Measurements from ENCODE around the gene IVL. TPM values are rescaled to one million over a fixed set of nuclear protein-coding genes. Genes with fewer than 3 reads are reported as not detected.

The IVL gene
- total RNA-seq, 1 experiment from 2014 or later = not detected

GRCh38 chr1:152924191-152924590, 15.8 kb downstream of the IVL start:
- no peak for DNase-seq
- Histone ChIP-seq H3K27me3 (no peaks in the 10 kb centered on the region), H3K4me3 (no peak overlapping the region), H3K9me3 (no peaks in the 10 kb centered on the region), H3K36me3 (no peaks in the 10 kb centered on the region)

GRCh38 chr1:152926091-152926490, 17.7 kb downstream of the IVL start:
- Histone ChIP-seq H3K36me3 (no peaks in the 10 kb centered on the region), H3K27me3 (peaks cover 2% of the 10 kb centered on the region; the same call in 1 of the 2 replicates), H3K4me3 (no peak overlapping the region), H3K9me3 (no peaks in the 10 kb centered on the region)
- DNase-seq = peak; percentile 23

- peaks cover 4% of the 10 kb centered on the region; the same call in 1 of the 2 replicates for H3K27me3 ChIP-seq
- H3K9me3 ChIP-seq = no peaks in the 10 kb centered on the region
- H3K36me3 ChIP-seq = no peaks in the 10 kb centered on the region
- DNase-seq = no peak
- no peak overlapping the region for H3K4me3 ChIP-seq
Measured at GRCh38 chr1:152928671-152929070, 20.3 kb downstream of the IVL start.

DNA sequence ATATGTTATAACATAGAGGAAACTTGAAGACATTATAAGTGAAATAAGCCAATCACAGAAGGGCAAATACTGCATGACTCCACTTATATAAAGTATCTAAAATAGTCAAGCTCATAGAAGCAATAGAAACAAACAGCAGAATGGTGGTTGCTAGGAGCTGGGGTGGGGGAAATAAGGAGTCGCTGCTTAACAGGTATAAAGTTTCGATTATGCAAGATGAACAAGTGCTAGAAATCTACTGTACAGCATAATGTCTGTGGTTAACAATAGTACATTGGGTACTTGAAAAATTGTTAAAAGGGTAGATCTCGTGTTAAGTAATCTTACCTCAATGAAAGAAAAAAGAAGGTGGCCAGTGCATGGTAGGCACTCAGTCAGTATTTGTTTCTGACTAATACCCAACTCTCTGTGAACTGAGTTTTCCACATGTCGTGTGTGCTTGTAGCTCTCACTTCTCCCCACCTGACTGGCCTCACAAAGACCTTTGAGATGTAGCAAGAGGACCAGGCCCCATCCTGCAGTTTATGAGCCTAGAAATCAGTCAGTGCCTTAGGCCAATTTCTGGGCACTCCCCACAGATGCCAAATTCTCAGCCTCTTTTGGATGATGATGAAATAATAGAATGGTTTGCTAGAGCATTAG, 23.9 kb downstream of the IVL start:
- Histone ChIP-seq H3K36me3 (no peaks in the 10 kb centered on the region), H3K27me3 (peaks cover 4% of the 10 kb centered on the region; the same call in 1 of the 2 replicates), H3K9me3 (no peaks in the 10 kb centered on the region), H3K4me3 (no peak overlapping the region)
- DNase-seq = no peak

- no peak for DNase-seq
Measured at GRCh38 chr1:152933196-152933595, 24.9 kb downstream of the IVL start.

DNA sequence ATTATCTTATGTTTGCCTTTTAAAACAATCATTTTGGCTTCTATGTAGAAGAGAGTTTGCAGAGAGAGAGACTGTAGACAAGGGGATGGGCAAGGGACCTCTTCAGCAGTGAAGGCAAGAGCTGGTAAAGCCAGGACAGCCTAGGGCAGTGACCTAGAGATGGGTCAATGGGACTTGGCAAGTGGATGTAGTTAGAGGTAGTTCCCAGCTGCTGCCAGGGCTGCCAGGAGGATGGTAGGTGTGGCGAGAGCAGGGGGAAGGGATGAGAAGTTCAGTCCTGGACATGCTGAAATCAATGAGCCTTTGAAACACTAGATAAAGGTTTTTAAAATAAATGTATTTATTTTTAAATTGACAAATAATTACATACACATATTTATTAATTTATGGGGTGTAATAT, 32.3 kb downstream of the IVL start:
- H3K9me3 ChIP-seq = no peaks in the 10 kb centered on the region
- H3K4me3 ChIP-seq = no peak overlapping the region
- no peaks in the 10 kb centered on the region; the same call in 1 of the 2 replicates for H3K27me3 ChIP-seq
- no peak for DNase-seq
- no peaks in the 10 kb centered on the region for H3K36me3 ChIP-seq

More at GRCh38 chr1:152933196-152933595, 24.9 kb downstream of the IVL start:
- H3K36me3 ChIP-seq = no peaks in the 10 kb centered on the region
- H3K4me3 ChIP-seq = no peak overlapping the region
- no peaks in the 10 kb centered on the region for H3K9me3 ChIP-seq
- H3K27me3 ChIP-seq = peaks cover 4% of the 10 kb centered on the region; the same call in 1 of the 2 replicates

- no peaks in the 10 kb centered on the region for H3K9me3 ChIP-seq
- no peak for DNase-seq
- no peaks in the 10 kb centered on the region for H3K36me3 ChIP-seq
- H3K27me3 ChIP-seq = no peaks in the 10 kb centered on the region; the same call in 1 of the 2 replicates
- H3K4me3 ChIP-seq = no peak overlapping the region
Measured at GRCh38 chr1:152941037-152941711, 32.8 kb downstream of the IVL start.

GRCh38 chr1:152942161-152942560, 33.8 kb downstream of the IVL start:
- Histone ChIP-seq H3K36me3 (no peaks in the 10 kb centered on the region), H3K4me3 (no peak overlapping the region), H3K27me3 (no peaks in the 10 kb centered on the region; the same call in 1 of the 2 replicates), H3K9me3 (no peaks in the 10 kb centered on the region)
- no peak for DNase-seq

DNA sequence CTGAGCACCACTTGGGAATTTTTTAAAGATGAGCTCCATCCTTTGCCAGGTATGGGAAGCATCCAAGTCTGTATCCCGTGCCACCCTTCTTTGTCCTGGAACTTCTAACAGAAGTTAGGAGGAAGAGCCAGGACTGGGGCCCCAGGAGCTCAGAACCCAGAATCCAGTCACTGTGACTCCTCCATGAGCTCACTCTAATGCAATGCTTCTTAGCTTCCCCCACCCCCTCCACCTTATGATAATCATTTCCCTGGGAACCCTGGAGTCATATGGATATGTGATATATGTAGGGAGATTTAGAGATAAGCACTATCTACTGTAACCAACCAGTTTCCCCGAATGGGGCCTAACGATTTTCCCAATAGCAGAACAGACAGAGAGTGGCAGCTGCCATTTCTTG, 37.9 kb downstream of the IVL start:
- Histone ChIP-seq H3K9me3 (no peaks in the 10 kb centered on the region), H3K36me3 (no peaks in the 10 kb centered on the region), H3K27me3 (peaks cover 4% of the 10 kb centered on the region), H3K4me3 (no peak overlapping the region)
- no peak for DNase-seq

DNA sequence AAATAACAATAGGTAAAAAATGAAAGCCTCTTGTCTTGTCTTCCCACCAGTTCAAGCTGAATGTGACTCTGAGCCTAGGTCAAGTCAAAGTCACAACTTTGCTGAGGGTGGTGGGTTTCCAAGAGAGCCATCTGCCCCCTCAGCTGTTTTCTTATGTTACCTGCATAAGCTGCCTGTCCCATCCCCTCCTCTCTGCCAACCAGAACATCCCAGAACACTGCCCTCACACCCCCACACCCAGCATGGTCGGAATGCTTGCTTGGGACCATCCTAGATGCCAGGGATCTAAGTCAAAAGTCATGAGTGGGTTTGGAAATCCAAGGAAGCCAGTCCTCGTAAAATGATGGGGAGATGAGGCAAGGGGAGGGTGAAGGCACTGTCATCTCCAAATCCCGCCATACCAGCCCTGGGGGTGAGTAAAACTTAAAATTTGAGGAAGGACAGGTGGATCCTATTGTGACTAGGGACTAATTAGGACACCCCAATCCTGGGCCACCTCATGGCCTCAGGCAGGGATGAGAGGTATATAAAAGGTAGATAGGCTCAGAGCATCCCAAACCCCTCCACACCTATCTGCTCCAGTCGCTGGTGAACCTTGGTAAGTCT, 38.4 kb downstream of the IVL start, which contains the start of gene SPRR5:
SPRR5 (plus strand) TSS at position 556 of the 606 bp plus-strand sequence. CDS start 1,349 bp downstream, outside the sequence.
- no peaks in the 10 kb centered on the region for H3K36me3 ChIP-seq
- H3K4me3 ChIP-seq = no peak within 1 kb of the TSS
- H3K9me3 ChIP-seq = no peaks in the 10 kb centered on the region
- DNase-seq = no peak
- H3K27me3 ChIP-seq = peaks cover 7% of the 10 kb centered on the region

GRCh38 chr1:152951711-152952110, 43.4 kb downstream of the IVL start:
- Histone ChIP-seq H3K36me3 (no peaks in the 10 kb centered on the region), H3K4me3 (no peak overlapping the region), H3K9me3 (no peaks in the 10 kb centered on the region), H3K27me3 (peaks cover 11% of the 10 kb centered on the region)
- no peak for DNase-seq

GRCh38 chr1:152953761-152954160, 45.4 kb downstream of the IVL start:
- no peak for DNase-seq
- Histone ChIP-seq H3K4me3 (no peak overlapping the region), H3K27me3 (peaks cover 11% of the 10 kb centered on the region)

GRCh38 chr1:152954436-152954835, 46.1 kb downstream of the IVL start:
- DNase-seq = no peak
- Histone ChIP-seq H3K4me3 (no peak overlapping the region), H3K27me3 (peaks cover 11% of the 10 kb centered on the region), H3K9me3 (no peaks in the 10 kb centered on the region), H3K36me3 (no peaks in the 10 kb centered on the region)

More at GRCh38 chr1:152953761-152954160, 45.4 kb downstream of the IVL start:
- Histone ChIP-seq H3K36me3 (no peaks in the 10 kb centered on the region), H3K9me3 (no peaks in the 10 kb centered on the region)

DNA sequence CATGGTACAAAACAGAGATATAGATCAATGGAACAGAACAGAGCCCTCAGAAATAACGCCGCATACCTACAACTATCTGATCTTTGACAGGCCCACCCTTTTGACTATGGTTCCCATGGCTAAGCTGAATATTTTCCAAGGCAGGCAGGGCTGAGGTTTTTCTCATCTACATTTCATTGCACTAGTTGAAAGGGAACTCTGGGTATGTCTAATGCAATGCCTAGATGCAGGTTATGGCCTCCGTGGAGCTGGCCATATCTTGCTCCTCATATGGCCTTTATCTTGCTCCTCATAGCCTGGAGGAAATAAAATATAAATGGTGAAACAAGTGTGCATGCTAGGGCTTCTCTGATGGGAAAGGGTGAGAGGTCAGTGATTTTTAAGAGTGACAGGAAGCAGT, 49.2 kb downstream of the IVL start:
- Histone ChIP-seq H3K27me3 (peaks cover 2% of the 10 kb centered on the region; the same call in 1 of the 2 replicates), H3K9me3 (no peaks in the 10 kb centered on the region), H3K36me3 (no peaks in the 10 kb centered on the region), H3K4me3 (no peak overlapping the region)
- DNase-seq = no peak

DNA sequence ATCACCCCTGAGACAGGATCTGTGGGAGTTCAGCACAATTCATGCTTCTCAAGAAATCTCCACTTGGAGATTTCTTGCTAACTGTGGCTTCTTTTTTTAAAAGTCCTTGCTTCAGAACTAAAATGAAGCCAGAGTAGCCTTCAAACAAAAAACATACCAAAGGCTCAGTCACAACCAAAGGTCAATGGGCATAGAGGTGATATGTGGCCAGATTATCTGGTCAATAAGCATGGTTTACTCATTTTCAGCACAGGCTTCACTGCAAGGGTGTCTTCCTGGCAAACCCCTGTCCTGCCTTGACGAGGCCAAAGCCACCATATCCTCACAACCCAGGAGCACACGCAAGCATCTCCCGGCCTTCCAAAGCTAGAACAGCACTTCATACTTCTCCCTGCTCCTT, 50.9 kb downstream of the IVL start:
- Histone ChIP-seq H3K4me3 (no peak overlapping the region), H3K27me3 (no peaks in the 10 kb centered on the region), H3K9me3 (no peaks in the 10 kb centered on the region), H3K36me3 (no peaks in the 10 kb centered on the region)
- no peak for DNase-seq

DNA sequence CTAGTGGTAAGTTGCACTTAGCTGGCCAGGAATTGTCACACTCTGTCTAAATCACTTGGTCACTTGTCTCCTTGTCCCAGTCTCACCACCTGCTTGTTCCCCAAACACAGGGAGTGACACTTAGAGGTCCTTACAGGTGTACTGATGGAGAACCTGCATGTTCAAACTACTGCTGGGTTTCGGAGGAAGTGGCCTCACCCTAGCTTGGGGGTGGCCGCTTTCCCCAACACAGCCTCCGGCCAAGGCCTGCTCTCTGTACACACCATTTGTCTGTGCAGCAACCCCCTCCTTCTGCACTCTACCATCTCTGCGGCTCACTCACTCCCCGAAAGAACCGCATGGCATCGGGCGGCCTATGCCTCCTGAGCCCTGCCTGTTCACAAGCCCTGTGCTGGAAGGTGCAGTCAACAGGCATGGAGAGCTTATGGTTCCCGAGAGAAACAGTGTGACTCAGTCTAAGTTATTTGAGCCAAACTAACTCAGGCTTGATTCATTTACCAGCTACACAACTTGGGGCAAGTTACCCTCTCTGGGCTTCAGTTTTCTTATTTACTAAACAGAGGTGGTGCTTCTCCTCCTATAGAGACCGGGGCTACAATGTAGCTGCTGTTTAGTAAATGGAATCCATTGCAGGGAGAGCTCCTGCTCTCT, 51.6 kb downstream of the IVL start:
- Histone ChIP-seq H3K9me3 (no peaks in the 10 kb centered on the region), H3K4me3 (no peak overlapping the region), H3K36me3 (no peaks in the 10 kb centered on the region), H3K27me3 (no peaks in the 10 kb centered on the region)
- no peak for DNase-seq

- Histone ChIP-seq H3K27me3 (no peaks in the 10 kb centered on the region), H3K9me3 (no peaks in the 10 kb centered on the region), H3K4me3 (no peak overlapping the region), H3K36me3 (no peaks in the 10 kb centered on the region)
- no peak for DNase-seq
Measured at GRCh38 chr1:152960452-152961044, 52.2 kb downstream of the IVL start.
